Left ventricle myocardium inferior (tissue), 1 donor: ENCODE data around the gene ZNF776. TPM values are rescaled to one million over a fixed set of nuclear protein-coding genes. Genes with fewer than 3 reads are reported as not detected.
"Not testable (repeated sequence)": the region's sequence is repeated elsewhere in the genome, so short reads cannot be mapped to it uniquely, and the experiment has no call there.

Source experiments
- DNase-seq: peaks from one replicate; pipeline ENCODE4 v3.0.0-alpha.2; 2020
- H3K27ac ChIP-seq: fragments of 200-600 bp; replicated peaks from 2 replicates; pipeline ENCODE4 v1.8.0; 2021
- H3K27me3 ChIP-seq: fragments of 200-600 bp; 2 replicates; pipeline ENCODE4 v1.8.0; 2021; ENCODE audit warnings: low read depth
- H3K36me3 ChIP-seq: fragments of 200-600 bp; 2 replicates; pipeline ENCODE4 v1.8.0; 2021
- H3K4me1 ChIP-seq: fragments of 200-600 bp; 2 replicates; pipeline ENCODE4 v1.8.0; 2021
- H3K4me3 ChIP-seq: fragments of 200-600 bp; 2 replicates; pipeline ENCODE4 v1.8.0; 2021; ENCODE audit warnings: mild to moderate bottlenecking, moderate library complexity
- H3K9me3 ChIP-seq: fragments of 200-600 bp; replicated peaks from 2 replicates; pipeline ENCODE4 v1.8.0; 2021
- intact Hi-C: fragments of 100-400 bp; cut with micrococcal nuclease; formaldehyde crosslinking; loops from one replicate; pipeline ENCODE4 v1.11.0; 2022
- total RNA-seq: library from RNA; stranded (reverse); fragmentation: NEBNext Ultra II Directional; extraction: Animal tissue kit (Norgen Biotek cat#: 25700); gene quantifications from one replicate; pipeline ENCODE4 v1.2.1, GENCODE V29; 2021
- TF ChIP-seq, protein P1 (sequence below): fragments of 200-600 bp; IDR thresholded peaks from 2 replicates; pipeline ENCODE4 v1.8.0; 2021; ENCODE audit warnings: antibody characterized with exemption, mild to moderate bottlenecking, borderline replicate concordance
- donor health status: DM: no; HTN: yes; CAD: no; lungs with severe emphysema.

The ZNF776 gene
- total RNA-seq, 1 donor from 2014 or later, result 12.9 TPM

DNA sequence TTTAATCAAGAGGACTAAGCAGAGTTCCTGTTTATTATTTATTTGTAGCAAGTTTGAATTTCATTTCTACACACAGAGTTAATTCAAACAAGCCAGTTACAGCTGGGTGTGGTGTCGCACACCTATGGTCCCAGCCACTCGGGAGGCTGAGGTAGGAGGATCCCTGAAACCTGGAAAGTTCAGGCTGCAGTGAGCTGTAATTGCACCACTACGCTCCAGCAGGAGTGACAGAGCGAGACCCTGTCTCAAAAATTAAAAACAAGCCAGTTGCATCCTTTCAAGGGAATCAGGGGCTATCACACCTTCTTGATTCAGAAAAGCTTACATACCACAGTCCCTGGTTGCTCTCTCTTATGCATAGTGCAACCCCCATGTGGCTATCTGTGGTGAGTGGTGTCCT, 42.7 kb downstream of the ZNF776 start:
- Histone ChIP-seq H3K4me1 (peaks cover 44% of the 10 kb centered on the region), H3K9me3 (peaks cover 77% of the 10 kb centered on the region), H3K27me3 (no peaks in the 10 kb centered on the region), H3K4me3 (no peak overlapping the region), H3K27ac (no peak overlapping the region), H3K36me3 (peaks cover 92% of the 10 kb centered on the region)
- intact Hi-C loops, result no loop called here
- DNase-seq, result no peak
- TF ChIP-seq, protein P1, sequence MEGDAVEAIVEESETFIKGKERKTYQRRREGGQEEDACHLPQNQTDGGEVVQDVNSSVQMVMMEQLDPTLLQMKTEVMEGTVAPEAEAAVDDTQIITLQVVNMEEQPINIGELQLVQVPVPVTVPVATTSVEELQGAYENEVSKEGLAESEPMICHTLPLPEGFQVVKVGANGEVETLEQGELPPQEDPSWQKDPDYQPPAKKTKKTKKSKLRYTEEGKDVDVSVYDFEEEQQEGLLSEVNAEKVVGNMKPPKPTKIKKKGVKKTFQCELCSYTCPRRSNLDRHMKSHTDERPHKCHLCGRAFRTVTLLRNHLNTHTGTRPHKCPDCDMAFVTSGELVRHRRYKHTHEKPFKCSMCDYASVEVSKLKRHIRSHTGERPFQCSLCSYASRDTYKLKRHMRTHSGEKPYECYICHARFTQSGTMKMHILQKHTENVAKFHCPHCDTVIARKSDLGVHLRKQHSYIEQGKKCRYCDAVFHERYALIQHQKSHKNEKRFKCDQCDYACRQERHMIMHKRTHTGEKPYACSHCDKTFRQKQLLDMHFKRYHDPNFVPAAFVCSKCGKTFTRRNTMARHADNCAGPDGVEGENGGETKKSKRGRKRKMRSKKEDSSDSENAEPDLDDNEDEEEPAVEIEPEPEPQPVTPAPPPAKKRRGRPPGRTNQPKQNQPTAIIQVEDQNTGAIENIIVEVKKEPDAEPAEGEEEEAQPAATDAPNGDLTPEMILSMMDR, result no peak

DNA sequence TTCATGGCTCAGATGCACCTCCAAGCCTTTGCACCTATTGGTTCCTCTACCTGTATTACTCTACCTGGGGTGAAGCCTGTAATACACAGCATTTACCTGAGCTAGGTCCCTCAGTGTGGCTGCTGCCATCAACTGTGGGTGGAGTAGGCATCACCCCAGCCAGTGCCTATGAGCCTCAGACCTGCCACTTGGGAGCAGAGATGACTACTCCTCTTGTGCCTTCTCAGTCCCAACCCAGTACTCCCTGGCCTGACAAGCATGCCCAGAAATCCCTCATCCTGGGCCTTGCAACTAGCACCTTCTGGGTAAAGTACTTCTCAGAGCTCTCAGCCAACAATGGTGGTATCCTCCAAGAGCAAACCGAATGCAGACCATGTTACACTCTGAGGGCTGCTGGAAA, 50.0 kb downstream of the ZNF776 start:
- intact Hi-C loops, H3K4me3 ChIP-seq, H3K27ac ChIP-seq, DNase-seq, H3K27me3 ChIP-seq, H3K9me3 ChIP-seq: not testable (repeated sequence)
- H3K4me1 ChIP-seq, result peaks cover 36% of the 10 kb centered on the region
- peaks cover 58% of the 10 kb centered on the region for H3K36me3 ChIP-seq

GRCh38 chr19:57800696-57801095, 54.1 kb downstream of the ZNF776 start:
- DNase-seq, result no peak
- H3K4me3 ChIP-seq, result no peak overlapping the region
- peaks cover 53% of the 10 kb centered on the region for H3K4me1 ChIP-seq
- no peaks in the 10 kb centered on the region for H3K9me3 ChIP-seq
- H3K36me3 ChIP-seq, result peaks cover 18% of the 10 kb centered on the region
- H3K27ac ChIP-seq, result no peak overlapping the region
- intact Hi-C loops, result no loop called here
- no peaks in the 10 kb centered on the region for H3K27me3 ChIP-seq
- TF ChIP-seq, protein P1, result no peak

DNA sequence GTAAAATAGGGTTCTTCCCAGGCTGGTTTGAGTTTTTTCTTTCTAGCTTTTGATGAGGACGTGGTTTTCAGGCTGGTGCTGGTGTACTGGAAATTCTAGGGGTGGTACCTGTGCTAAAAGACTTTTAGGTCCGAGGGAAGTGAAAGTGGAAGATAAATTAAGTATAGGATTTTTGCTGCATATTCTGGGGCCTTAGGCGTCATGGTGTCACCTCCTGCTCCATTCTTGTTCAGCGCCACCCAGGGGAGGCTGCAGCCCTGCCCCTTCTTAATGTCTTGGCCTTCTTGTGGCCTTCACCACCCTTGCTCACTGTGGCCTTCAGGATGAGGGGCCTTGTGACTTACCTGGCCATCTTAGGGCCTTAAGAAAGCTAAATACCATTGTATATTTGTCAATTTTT, 55.7 kb downstream of the ZNF776 start:
- H3K9me3 ChIP-seq, result no peaks in the 10 kb centered on the region
- no peaks in the 10 kb centered on the region for H3K27me3 ChIP-seq
- TF ChIP-seq, protein P1, result no peak
- peaks cover 25% of the 10 kb centered on the region for H3K36me3 ChIP-seq
- intact Hi-C loops, result no loop called here
- no peak overlapping the region for H3K4me3 ChIP-seq
- DNase-seq, result no peak
- H3K27ac ChIP-seq, result no peak overlapping the region
- peaks cover 53% of the 10 kb centered on the region for H3K4me1 ChIP-seq

DNA sequence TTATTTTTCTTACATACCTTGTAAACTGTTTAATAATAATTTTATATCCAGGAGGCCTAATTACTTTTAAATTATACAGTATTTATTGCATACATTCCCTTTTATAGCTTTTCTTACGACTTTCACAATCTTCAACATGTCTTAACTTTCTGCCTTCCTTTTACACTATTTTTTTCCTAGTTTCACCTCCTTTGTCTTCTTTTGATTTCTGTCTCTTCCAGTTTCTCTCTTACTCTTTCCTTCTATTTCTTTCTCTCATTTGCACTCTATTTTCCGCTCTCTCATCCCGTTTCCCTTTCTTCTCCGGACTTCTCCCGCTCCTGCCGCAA, 56.6 kb downstream of the ZNF776 start:
- Histone ChIP-seq H3K36me3 (peaks cover 31% of the 10 kb centered on the region), H3K27ac (peak overlapping the region; percentile 71), H3K27me3 (no peaks in the 10 kb centered on the region), H3K4me1 (peaks cover 53% of the 10 kb centered on the region), H3K9me3 (no peaks in the 10 kb centered on the region), H3K4me3 (peak overlapping the region; percentile 64)
- TF ChIP-seq, protein P1, result no peak
- intact Hi-C loops, result no loop called here
- no peak for DNase-seq

DNA sequence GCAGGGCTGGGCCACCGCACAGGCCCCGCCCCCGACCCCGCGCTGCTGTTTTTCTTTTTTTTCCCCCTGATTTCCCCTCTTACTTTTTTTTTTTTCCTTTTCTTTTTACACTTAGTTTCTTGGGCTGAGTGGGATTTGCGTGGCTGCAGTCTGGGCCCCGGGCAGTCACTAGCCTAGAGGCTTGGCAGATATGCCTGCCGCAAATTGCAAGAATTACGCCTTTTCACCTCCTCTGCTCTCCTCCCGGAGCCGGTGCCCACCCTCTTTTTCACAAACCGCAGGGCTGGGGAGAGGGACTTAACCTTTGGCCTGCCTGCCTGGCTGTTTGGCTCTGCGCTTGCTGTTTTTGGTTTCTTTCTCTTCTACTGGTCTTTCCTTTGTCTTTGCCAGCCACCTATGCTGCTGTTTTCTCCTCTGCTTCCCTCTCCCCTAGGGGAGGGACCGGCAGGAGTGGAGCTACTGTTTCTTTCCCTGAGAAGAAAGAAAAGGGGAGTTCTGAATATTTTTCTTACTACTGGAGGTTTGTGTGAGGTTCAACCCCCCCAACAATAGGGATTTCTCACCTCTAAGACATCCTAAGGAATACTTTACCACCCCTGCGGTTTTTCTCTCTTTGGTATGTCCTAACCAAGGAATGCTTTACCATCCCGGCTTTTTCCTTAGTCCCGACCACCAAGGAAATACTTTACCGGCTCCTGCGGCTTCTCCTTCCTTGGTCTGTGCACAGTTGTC, 57.1 kb downstream of the ZNF776 start:
- TF ChIP-seq, protein P1, result no peak
- peaks cover 35% of the 10 kb centered on the region for H3K36me3 ChIP-seq
- no peaks in the 10 kb centered on the region for H3K27me3 ChIP-seq
- peak overlapping the region; percentile 64 for H3K4me3 ChIP-seq
- no peaks in the 10 kb centered on the region for H3K9me3 ChIP-seq
- intact Hi-C loops, result no loop called here
- peak overlapping the region; percentile 71 for H3K27ac ChIP-seq
- no peak for DNase-seq
- H3K4me1 ChIP-seq, result peaks cover 50% of the 10 kb centered on the region
